ENCODE data around the gene ATG16L1. TPM values are rescaled to one million over a fixed set of nuclear protein-coding genes. Genes with fewer than 3 reads are reported as not detected.

ATG16L1 gene
- total and polyA plus RNA-seq, 2 donors (not counting 3 experiments of a cell fraction or from before 2014, with no cell fraction given): 18.1 to 29.8 TPM

DNA sequence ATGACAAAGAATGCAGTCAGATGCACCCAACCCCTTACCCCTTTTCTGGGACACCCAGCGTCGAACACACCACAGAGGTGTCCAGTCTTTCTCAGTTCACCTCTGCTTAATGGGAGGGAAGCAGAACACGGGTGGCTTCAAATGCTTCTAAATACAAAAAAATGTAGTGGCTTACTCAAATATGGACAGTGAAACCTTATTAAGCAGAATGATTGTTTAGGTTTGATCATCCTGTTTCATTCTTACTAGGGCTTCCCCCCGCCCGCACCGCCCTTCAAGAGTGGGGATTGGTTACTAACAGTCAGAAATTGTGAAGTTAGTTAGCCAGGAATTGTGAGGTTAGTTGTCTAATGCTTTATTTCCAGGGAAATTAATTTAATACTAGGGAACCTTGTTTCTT, 21.6 kb downstream of the ATG16L1 start:
- ChIA-PET POLR2A (no interaction called here), CTCF (interaction anchor here (1.5 kb wide), 1 partner anchor 170 kb away, joined by 4 read pairs; no protein-coding TSS in a partner anchor)
- no peaks in the 10 kb centered on the region for H3K9me1 ChIP-seq (replicated peaks; ENCODE audit: control insufficient read depth, extremely low read depth, insufficient read depth, low read length)
- no peak overlapping the region for H3K9ac ChIP-seq (replicated peaks; ENCODE audit: extremely low read depth, insufficient read depth, low read length)
- no peak for DNase-seq (ENCODE audit: low read depth, low spot score)
- H3K36me3 ChIP-seq (ENCODE audit: control insufficient read depth in 2 of 2, extremely low read depth in 1 of 2, insufficient read depth in 2 of 2, low read length in 2 of 2): peaks cover 37 to 44% of the 10 kb centered on the region in 2 experiments
- dilution Hi-C loops (cut with MboI; ENCODE audit: extremely low pct_ligation_motif_present, low sequenced_read_pairs): no loop called here
- H4K20me1 ChIP-seq (replicated peaks; ENCODE audit: control insufficient read depth, extremely low read depth, insufficient read depth, low read length): no peaks in the 10 kb centered on the region
- intact Hi-C loops (cut with micrococcal nuclease): loop anchor here (5.0 kb wide), 1 partner anchor 174 kb away; no protein-coding TSS in a partner anchor
- no peak overlapping the region for H2AFZ ChIP-seq (ENCODE audit: low read depth, low read length)
- no peaks in the 10 kb centered on the region for H3K27me3 ChIP-seq (ENCODE audit: control insufficient read depth in 2 of 2, insufficient read depth in 2 of 2, low read length in 2 of 2)
- FAIRE-seq: no peak
- TF ChIP-seq POLR2AphosphoS5 (IDR thresholded peaks at IDR 0.05; ENCODE audit: insufficient read depth, low read depth, low read length) (no peak), JUN (IDR thresholded peaks at IDR 0.05; ENCODE audit: borderline replicate concordance, insufficient read depth, insufficient read length, low read depth) (no peak), FOS (IDR thresholded peaks at IDR 0.05; ENCODE audit: borderline replicate concordance, insufficient read depth, low read length) (no peak), GATA2 (IDR thresholded peaks at IDR 0.05; ENCODE audit: insufficient read depth, insufficient read length, low read depth, low read length) (no peak), EZH2 (IDR thresholded peaks at IDR 0.05; ENCODE audit: borderline replicate concordance, low read depth, low read length, severe bottlenecking) (no peak), MYC (IDR thresholded peaks at IDR 0.05; ENCODE audit: low read depth, low read length) (no peak), POLR2A (IDR thresholded peaks at IDR 0.05; ENCODE audit: low read depth, low read length) (no peak)
- TF ChIP-seq, protein P1, sequence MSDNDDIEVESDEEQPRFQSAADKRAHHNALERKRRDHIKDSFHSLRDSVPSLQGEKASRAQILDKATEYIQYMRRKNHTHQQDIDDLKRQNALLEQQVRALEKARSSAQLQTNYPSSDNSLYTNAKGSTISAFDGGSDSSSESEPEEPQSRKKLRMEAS (IDR thresholded peaks at IDR 0.05; ENCODE audit: insufficient read depth, insufficient read length): no peak
- TF ChIP-seq, protein P2, sequence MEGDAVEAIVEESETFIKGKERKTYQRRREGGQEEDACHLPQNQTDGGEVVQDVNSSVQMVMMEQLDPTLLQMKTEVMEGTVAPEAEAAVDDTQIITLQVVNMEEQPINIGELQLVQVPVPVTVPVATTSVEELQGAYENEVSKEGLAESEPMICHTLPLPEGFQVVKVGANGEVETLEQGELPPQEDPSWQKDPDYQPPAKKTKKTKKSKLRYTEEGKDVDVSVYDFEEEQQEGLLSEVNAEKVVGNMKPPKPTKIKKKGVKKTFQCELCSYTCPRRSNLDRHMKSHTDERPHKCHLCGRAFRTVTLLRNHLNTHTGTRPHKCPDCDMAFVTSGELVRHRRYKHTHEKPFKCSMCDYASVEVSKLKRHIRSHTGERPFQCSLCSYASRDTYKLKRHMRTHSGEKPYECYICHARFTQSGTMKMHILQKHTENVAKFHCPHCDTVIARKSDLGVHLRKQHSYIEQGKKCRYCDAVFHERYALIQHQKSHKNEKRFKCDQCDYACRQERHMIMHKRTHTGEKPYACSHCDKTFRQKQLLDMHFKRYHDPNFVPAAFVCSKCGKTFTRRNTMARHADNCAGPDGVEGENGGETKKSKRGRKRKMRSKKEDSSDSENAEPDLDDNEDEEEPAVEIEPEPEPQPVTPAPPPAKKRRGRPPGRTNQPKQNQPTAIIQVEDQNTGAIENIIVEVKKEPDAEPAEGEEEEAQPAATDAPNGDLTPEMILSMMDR (IDR thresholded peaks at IDR 0.05; ENCODE audit: extremely low read depth in 1 of 2, insufficient read depth in 1 of 2, low read depth in 1 of 2, low read length in 2 of 2): no peak
- H3K4me2 ChIP-seq (ENCODE audit: insufficient read depth, low read length): no peak overlapping the region
- peaks cover 8% of the 10 kb centered on the region for H3K4me1 ChIP-seq (ENCODE audit: control insufficient read depth, extremely low read depth, insufficient read depth, low read length)
- H3K4me3 ChIP-seq (replicated peaks in 1 of 3; ENCODE audit: insufficient read depth in 1 of 3, low read depth in 1 of 3, low read length in 3 of 3): no peak overlapping the region
- H3K79me2 ChIP-seq (ENCODE audit: control insufficient read depth, insufficient read depth, low read length): peaks cover 3% of the 10 kb centered on the region
- BruUV-seq (replicated peaks): no TSS peak
- no peaks in the 10 kb centered on the region for H3K9me3 ChIP-seq (replicated peaks; ENCODE audit: control insufficient read depth, insufficient read depth, low read length)
- H3K27ac ChIP-seq (ENCODE audit: insufficient read depth, low read depth, low read length): no peak overlapping the region
